Measurements from ENCODE around the gene SLC25A29.

Gene SLC25A29

DNA sequence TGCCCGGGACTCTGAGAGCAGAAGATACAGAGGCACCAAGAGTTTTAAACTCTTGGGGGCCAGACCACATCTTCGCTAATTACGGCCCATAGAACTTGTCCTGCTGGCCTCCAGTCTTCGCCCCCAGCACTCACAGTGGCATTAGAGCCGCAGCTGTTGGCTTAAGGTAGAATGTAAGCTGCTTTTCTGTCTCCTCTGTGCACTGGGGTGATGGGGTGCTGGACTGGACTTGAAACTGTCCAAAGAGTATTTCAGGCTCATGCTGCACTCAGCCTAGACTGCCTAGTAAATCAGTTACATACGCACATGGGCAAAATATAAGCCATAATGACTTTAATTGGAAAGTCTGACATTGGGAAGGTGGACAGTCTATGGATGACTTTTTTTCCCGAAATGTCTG lies 38.3 kb downstream of the SLC25A29 start:
- peaks cover 22% of the 10 kb centered on the region for H3K36me3 Mint-ChIP-seq (ENCODE audit: insufficient read depth)
- H3K9me3 Mint-ChIP-seq, result no peaks in the 10 kb centered on the region
- peak overlapping the region; percentile 57 for H3K27ac Mint-ChIP-seq (ENCODE audit: low read depth)
- no peak overlapping the region for H3K4me3 Mint-ChIP-seq
- ATAC-seq (replicated peaks; ENCODE audit: extremely low read depth, poor library complexity, severe bottlenecking) (no peak), DNase-seq (ENCODE audit: low spot score in 2 of 2) (no peak)
- no peaks in the 10 kb centered on the region for H3K27me3 Mint-ChIP-seq
- peaks cover 46% of the 10 kb centered on the region for H3K4me1 Mint-ChIP-seq

DNA sequence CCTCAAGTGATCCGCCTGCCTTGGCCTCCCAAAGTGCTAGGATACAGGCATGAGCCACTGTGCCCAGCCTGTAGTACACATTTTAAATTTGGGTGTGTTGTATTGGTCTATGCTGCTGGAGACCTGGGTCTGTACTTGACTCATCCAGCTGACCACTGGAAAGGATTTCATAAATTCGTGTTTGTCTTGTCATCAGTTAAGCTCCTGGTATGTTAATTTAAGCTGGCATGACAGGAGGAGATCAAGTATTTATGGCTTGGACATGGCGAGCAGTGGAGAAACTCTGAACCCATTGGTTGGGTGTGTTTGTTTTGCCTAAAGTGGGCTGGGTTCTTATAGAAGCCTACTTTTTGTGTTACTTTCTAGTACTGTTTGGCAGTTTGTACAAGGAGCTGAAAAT lies 43.1 kb downstream of the SLC25A29 start:
- Mint-ChIP-seq H3K9me3 (no peaks in the 10 kb centered on the region), H3K36me3 (ENCODE audit: insufficient read depth) (peaks cover 28% of the 10 kb centered on the region), H3K27me3 (no peaks in the 10 kb centered on the region), H3K4me3 (no peak overlapping the region), H3K4me1 (peaks cover 72% of the 10 kb centered on the region), H3K27ac (ENCODE audit: low read depth) (no peak overlapping the region)
- no peak for DNase-seq (ENCODE audit: low spot score in 2 of 2)
- ATAC-seq (replicated peaks; ENCODE audit: extremely low read depth, poor library complexity, severe bottlenecking), result no peak

GRCh38 chr14:100262545-100262944 lies 43.7 kb downstream of the SLC25A29 start:
- H3K36me3 Mint-ChIP-seq (ENCODE audit: insufficient read depth), result peaks cover 28% of the 10 kb centered on the region
- H3K9me3 Mint-ChIP-seq, result no peaks in the 10 kb centered on the region
- H3K27ac Mint-ChIP-seq (ENCODE audit: low read depth), result no peak overlapping the region
- H3K4me3 Mint-ChIP-seq, result no peak overlapping the region
- H3K4me1 Mint-ChIP-seq, result peaks cover 73% of the 10 kb centered on the region
- ATAC-seq (replicated peaks; ENCODE audit: extremely low read depth, poor library complexity, severe bottlenecking), result no peak
- no peak for DNase-seq (ENCODE audit: low spot score in 2 of 2)
- H3K27me3 Mint-ChIP-seq, result no peaks in the 10 kb centered on the region

DNA sequence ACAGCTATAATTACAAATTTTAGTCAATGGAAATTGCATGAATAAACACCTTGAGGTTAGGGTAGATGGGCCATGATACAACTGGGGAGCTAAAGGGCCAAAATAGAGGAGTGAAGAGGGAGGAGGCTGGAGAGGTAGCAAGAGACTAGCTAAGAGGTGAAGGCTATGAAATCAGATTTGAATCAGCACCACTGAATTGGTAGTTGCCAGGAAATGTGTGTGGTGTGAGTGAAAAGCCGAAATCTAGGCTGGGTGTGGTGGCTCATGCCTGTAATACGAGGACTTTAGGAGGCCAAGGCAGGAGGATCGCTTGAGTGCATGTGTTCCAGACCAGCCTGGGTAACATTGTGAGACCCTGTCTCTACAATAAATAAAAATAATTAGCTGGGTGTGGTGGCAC lies 44.6 kb downstream of the SLC25A29 start:
- H3K27me3 Mint-ChIP-seq, result no peaks in the 10 kb centered on the region
- DNase-seq (ENCODE audit: low spot score in 2 of 2) (no peak), ATAC-seq (replicated peaks; ENCODE audit: extremely low read depth, poor library complexity, severe bottlenecking) (peak; percentile 64)
- peaks cover 28% of the 10 kb centered on the region for H3K36me3 Mint-ChIP-seq (ENCODE audit: insufficient read depth)
- H3K9me3 Mint-ChIP-seq, result no peaks in the 10 kb centered on the region
- H3K4me3 Mint-ChIP-seq, result peak overlapping the region; percentile 27
- peak overlapping the region; percentile 68 for H3K27ac Mint-ChIP-seq (ENCODE audit: low read depth)
- peaks cover 76% of the 10 kb centered on the region for H3K4me1 Mint-ChIP-seq

DNA sequence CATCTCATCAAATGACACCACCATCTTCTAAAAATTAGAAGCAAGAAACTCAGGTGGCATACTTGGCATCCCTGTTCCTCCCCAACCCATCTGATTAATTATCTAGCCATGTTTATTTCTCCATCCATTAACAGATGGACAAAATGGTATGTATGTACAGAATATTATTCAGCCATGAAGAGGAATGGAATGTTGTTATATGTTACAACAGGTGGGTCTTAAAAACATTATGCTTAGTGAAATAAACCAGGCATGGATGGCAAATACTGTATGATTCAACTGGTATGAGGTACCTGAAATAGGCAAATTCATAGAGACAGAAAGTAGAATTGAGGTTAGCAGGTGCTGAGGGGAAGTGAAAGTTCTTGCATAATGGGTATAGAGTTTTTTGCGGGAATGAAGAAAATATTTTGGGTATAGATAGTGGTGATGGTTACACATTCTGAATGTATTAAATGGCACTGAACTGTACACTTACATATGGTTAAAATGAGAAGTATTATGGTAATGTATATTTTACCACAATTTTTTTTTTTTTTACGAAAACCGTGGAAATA lies 49.8 kb downstream of the SLC25A29 start:
- Mint-ChIP-seq H3K27me3 (no peaks in the 10 kb centered on the region), H3K4me3 (peak overlapping the region; percentile 23), H3K4me1 (peaks cover 81% of the 10 kb centered on the region), H3K9me3 (no peaks in the 10 kb centered on the region), H3K27ac (ENCODE audit: low read depth) (peak overlapping the region; percentile 14), H3K36me3 (ENCODE audit: insufficient read depth) (peaks cover 5% of the 10 kb centered on the region)
- DNase-seq (ENCODE audit: low spot score in 2 of 2) (no peak), ATAC-seq (replicated peaks; ENCODE audit: extremely low read depth, poor library complexity, severe bottlenecking) (no peak)

GRCh38 chr14:100252684-100253083 lies 53.6 kb downstream of the SLC25A29 start:
- Mint-ChIP-seq H3K27ac (ENCODE audit: low read depth) (peak overlapping the region; percentile 49), H3K9me3 (no peaks in the 10 kb centered on the region), H3K36me3 (ENCODE audit: insufficient read depth) (peaks cover 6% of the 10 kb centered on the region), H3K4me1 (peaks cover 72% of the 10 kb centered on the region), H3K4me3 (no peak overlapping the region), H3K27me3 (no peaks in the 10 kb centered on the region)
- no peak for DNase-seq (ENCODE audit: low spot score in 2 of 2)
- ATAC-seq (replicated peaks; ENCODE audit: extremely low read depth, poor library complexity, severe bottlenecking), result no peak

- ATAC-seq (replicated peaks; ENCODE audit: extremely low read depth, poor library complexity, severe bottlenecking) (no peak), DNase-seq (ENCODE audit: low spot score in 2 of 2) (no peak)
- Mint-ChIP-seq H3K9me3 (no peaks in the 10 kb centered on the region), H3K27ac (ENCODE audit: low read depth) (peak overlapping the region; percentile 57), H3K4me1 (peaks cover 72% of the 10 kb centered on the region), H3K4me3 (no peak overlapping the region), H3K27me3 (no peaks in the 10 kb centered on the region), H3K36me3 (ENCODE audit: insufficient read depth) (peaks cover 6% of the 10 kb centered on the region)
Observed at GRCh38 chr14:100250732-100251465, 55.3 kb downstream of the SLC25A29 start.

DNA sequence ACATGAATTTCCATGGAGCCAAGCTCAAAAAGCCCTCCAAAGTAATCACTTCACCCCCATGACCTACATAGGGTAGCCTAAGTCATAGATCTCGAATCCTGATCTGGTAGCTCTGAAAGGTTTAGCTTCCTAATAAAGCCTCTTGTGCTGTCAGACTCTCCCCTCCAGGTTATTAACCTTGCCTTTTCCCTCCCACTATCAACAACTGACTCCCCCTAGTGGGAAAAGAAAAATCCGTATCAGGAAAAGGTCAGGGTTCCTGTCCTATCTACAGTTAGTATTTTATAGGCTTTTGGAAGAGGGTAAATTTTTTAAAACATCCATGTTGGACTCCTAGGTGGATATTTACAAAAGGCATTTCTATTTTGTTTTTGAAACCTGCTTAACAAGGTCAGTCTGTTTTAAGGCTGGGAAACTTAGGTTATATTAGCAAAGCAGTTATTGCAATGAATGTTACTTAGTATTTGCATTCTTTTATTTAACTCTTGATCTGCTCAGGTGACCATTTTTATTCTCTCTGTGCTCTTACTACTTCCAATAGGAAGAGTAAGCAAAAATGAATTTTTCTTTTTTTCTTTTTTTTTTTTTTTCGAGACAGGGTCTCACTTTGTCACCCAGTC lies 59.3 kb downstream of the SLC25A29 start:
- no peaks in the 10 kb centered on the region for H3K27me3 Mint-ChIP-seq
- H3K9me3 Mint-ChIP-seq, result no peaks in the 10 kb centered on the region
- peaks cover 65% of the 10 kb centered on the region for H3K4me1 Mint-ChIP-seq
- H3K36me3 Mint-ChIP-seq (ENCODE audit: insufficient read depth), result peaks cover 12% of the 10 kb centered on the region
- ATAC-seq (replicated peaks; ENCODE audit: extremely low read depth, poor library complexity, severe bottlenecking) (peak; percentile 32), DNase-seq (ENCODE audit: low spot score in 2 of 2) (no peak)
- H3K27ac Mint-ChIP-seq (ENCODE audit: low read depth), result peak overlapping the region; percentile 57
- H3K4me3 Mint-ChIP-seq, result no peak overlapping the region

GRCh38 chr14:100243020-100243419 lies 63.2 kb downstream of the SLC25A29 start:
- ATAC-seq (replicated peaks; ENCODE audit: extremely low read depth, poor library complexity, severe bottlenecking) (no peak), DNase-seq (ENCODE audit: low spot score in 2 of 2) (no peak)
- Mint-ChIP-seq H3K27me3 (no peaks in the 10 kb centered on the region), H3K9me3 (no peaks in the 10 kb centered on the region), H3K4me3 (peak overlapping the region; percentile 97), H3K4me1 (peaks cover 50% of the 10 kb centered on the region), H3K27ac (ENCODE audit: low read depth) (peak overlapping the region; percentile 66), H3K36me3 (ENCODE audit: insufficient read depth) (peaks cover 29% of the 10 kb centered on the region)

DNA sequence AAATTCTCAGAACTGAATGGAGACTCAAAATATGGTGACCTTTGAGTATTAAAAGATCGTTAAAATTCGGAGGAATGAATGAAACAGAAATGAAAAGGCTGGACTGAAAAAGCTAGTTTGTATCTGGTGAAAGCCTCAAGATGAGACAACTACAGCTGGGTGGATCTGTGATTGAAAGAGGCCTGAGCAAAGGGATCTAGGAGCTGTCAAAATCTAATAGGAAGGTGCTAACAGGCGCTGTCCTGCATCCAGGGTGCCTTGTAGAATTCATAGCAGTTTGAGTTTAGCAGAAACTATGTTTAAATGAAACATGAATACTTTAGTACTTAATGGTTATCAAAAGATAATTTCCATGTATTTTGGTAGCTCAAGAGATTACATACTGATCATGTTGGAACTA lies 65.0 kb downstream of the SLC25A29 start:
- no peak for ATAC-seq (replicated peaks; ENCODE audit: extremely low read depth, poor library complexity, severe bottlenecking)
- no peak for DNase-seq (ENCODE audit: low spot score in 2 of 2)
- peaks cover 34% of the 10 kb centered on the region for H3K36me3 Mint-ChIP-seq (ENCODE audit: insufficient read depth)

More for the DNA sequence above, 65.0 kb downstream of the SLC25A29 start:
- H3K4me1 Mint-ChIP-seq, result peaks cover 52% of the 10 kb centered on the region
- peak overlapping the region; percentile 97 for H3K4me3 Mint-ChIP-seq
- no peaks in the 10 kb centered on the region for H3K9me3 Mint-ChIP-seq
- H3K27me3 Mint-ChIP-seq, result no peaks in the 10 kb centered on the region
- peak overlapping the region; percentile 90 for H3K27ac Mint-ChIP-seq (ENCODE audit: low read depth)
